Activated T-cell treated with anti-CD3 and anti-CD28 coated beads, Interleukin-2, amount 50 U/mL, for 4 hours (primary cell): Measurements from ENCODE around the gene GSTM1. TPM values are rescaled to one million over a fixed set of nuclear protein-coding genes. Genes with fewer than 3 reads are reported as not detected.
"Not testable (repeated sequence)": the region's sequence is repeated elsewhere in the genome, so short reads cannot be mapped to it uniquely, and the experiment has no call there.

ENCODE experiments used
- ATAC-seq, 2 donors: fragments of 200-7000 bp; cut with Tn5 transposase; one replicate each; pipeline ENCODE4 v1.10.0; 2021
- DNase-seq: peaks from one replicate; pipeline ENCODE4 v3.0.0-alpha.2; 2020
- H3K27me3 Mint-ChIP-seq: one replicate; pipeline ENCODE4 v1.8.0; 2021; ENCODE audit warnings: low read depth, mixed read lengths
- H3K36me3 Mint-ChIP-seq: one replicate; pipeline ENCODE4 v1.8.0; 2022; ENCODE audit warnings: mixed read lengths; ENCODE audit not compliant: insufficient read depth
- H3K4me1 Mint-ChIP-seq: one replicate; pipeline ENCODE4 v1.8.0; 2021; ENCODE audit warnings: low read depth, mixed read lengths
- H3K4me3 Mint-ChIP-seq: one replicate; pipeline ENCODE4 v1.8.0; 2021; ENCODE audit warnings: mild to moderate bottlenecking, moderate library complexity, mixed read lengths
- H3K9me3 Mint-ChIP-seq: one replicate; pipeline ENCODE4 v1.8.0; 2021; ENCODE audit warnings: mixed read lengths
- total RNA-seq, 3 donors: library from RNA; stranded (reverse); gene quantifications; one replicate each; pipeline ENCODE4 v1.2.1, GENCODE V29; 2021

Gene GSTM1
- total RNA-seq, 3 donors from 2014 or later = 30.4 to 60.0 TPM; not detected in 1

DNA sequence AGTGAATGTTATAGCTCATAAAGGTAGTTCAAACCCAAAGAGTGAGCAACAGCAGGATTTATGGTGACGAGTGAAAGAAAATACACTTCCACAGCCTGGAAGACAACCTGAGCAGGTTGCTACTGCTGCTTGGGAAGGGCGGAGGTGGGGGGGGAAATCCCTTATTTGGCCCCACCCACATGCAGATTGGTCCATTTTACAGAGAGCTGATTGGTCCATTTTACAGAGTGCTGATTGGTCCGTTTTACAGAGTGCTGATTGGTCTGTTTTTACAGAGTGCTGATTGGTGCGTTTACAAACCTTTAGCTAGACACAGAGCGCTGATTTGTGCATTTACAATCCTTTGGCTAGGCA, 17.7 kb upstream of the GSTM1 start:
- not testable (repeated sequence) for H3K36me3 Mint-ChIP-seq, H3K27me3 Mint-ChIP-seq, H3K9me3 Mint-ChIP-seq, ATAC-seq, DNase-seq
- peaks cover 27% of the 10 kb centered on the region for H3K4me1 Mint-ChIP-seq
- peak overlapping the region; percentile 17 for H3K4me3 Mint-ChIP-seq

GRCh38 chr1:109671067-109671466, 16.6 kb upstream of the GSTM1 start:
- Mint-ChIP-seq H3K4me1 (peaks cover 27% of the 10 kb centered on the region), H3K36me3 (no peaks in the 10 kb centered on the region), H3K9me3 (no peaks in the 10 kb centered on the region), H3K4me3 (no peak overlapping the region), H3K27me3 (no peaks in the 10 kb centered on the region)
- no peak for DNase-seq
- no peak for ATAC-seq

DNA sequence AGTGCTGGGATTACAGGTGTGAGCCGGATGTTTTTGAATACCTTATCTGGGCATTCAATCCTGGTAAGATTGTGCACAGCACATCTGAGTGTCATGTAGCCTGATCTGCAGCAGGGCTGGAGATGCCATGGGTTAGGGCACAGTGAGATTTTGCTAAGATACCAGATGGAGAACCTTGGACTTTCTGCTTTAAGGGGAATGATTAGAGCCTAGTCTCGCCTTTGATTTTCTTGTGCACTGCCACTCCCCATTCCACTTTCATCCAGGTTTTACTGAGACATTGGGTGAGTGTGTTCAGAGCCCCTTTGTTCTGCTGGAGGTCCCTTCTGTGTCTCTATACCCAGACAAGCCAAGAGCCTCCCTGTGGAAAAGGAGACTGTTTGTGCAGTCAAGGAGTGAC, 13.8 kb upstream of the GSTM1 start:
- ATAC-seq, H3K36me3 Mint-ChIP-seq, DNase-seq, H3K27me3 Mint-ChIP-seq, H3K9me3 Mint-ChIP-seq, H3K4me3 Mint-ChIP-seq: not testable (repeated sequence)
- H3K4me1 Mint-ChIP-seq = peaks cover 13% of the 10 kb centered on the region

- not testable (repeated sequence) for DNase-seq, H3K9me3 Mint-ChIP-seq, H3K36me3 Mint-ChIP-seq, ATAC-seq, H3K27me3 Mint-ChIP-seq, H3K4me3 Mint-ChIP-seq, H3K4me1 Mint-ChIP-seq
Observed at GRCh38 chr1:109676683-109677381, 10.8 kb upstream of the GSTM1 start.

- ATAC-seq (no peak), DNase-seq (no peak)
- Mint-ChIP-seq H3K4me1 (no peaks in the 10 kb centered on the region), H3K9me3 (no peaks in the 10 kb centered on the region), H3K4me3 (no peak overlapping the region), H3K27me3 (no peaks in the 10 kb centered on the region), H3K36me3 (no peaks in the 10 kb centered on the region)
Observed at GRCh38 chr1:109677459-109677858, 10.2 kb upstream of the GSTM1 start.

DNA sequence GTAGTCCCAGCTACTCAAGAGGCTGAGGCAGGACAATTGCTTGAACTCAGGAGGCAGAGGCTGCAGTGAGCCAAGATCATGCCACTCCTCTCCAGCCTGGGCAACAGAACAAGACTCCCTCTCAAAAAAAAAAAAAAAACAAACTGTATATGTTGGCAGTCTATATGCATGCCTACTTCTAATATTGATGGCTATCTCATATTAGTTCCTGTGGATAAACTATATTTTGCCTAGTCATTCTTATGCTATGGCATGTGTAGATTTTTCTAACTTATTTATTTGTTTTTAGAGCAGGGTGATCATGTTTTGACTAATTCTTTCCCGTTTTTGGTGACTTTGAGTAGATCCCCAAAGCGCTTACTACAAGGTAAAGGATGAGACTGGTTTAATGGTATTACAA, 9.0 kb upstream of the GSTM1 start:
- not testable (repeated sequence) for H3K4me3 Mint-ChIP-seq, DNase-seq, H3K9me3 Mint-ChIP-seq, ATAC-seq, H3K36me3 Mint-ChIP-seq, H3K27me3 Mint-ChIP-seq, H3K4me1 Mint-ChIP-seq

DNA sequence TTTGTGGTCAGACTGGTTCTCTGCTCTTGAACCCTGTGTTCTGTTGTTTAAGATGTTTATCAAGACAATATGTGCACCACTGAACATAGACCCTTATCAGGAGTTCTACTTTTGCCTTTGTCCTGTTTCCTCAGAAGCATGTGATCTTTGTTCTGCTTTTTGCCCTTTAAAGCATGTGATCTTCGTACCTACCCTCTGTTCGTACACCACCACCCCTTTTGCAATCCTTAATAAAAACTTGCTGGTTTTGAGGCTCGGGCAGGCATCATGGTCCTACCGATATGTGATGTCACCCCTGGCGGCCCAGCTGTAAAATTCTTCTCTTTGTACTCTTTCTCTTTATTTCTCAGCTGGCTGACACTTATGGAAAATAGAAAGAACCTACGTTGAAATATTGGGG, 2.8 kb upstream of the GSTM1 start:
- H3K4me1 Mint-ChIP-seq, H3K27me3 Mint-ChIP-seq, H3K9me3 Mint-ChIP-seq, H3K36me3 Mint-ChIP-seq, ATAC-seq, DNase-seq, H3K4me3 Mint-ChIP-seq: not testable (repeated sequence)

DNA sequence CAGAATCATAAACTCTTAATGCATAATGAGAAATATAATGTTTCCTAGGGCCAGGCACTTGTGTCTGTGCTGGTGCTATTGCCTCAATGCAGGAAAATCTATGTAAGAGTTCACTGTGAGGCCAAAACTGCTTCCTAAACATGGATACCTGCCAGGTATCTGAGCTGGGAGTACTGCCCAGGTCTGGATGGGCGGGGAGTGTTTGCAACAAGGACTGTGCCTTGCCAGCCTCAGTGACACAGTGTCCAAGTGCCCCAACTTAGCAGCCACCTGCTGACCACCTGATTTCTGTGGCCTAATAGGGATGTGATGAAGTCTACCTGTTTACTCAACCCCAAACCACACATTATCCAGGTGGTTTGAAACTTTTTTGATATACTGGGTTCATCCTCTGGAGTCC, 2.2 kb upstream of the GSTM1 start:
- H3K36me3 Mint-ChIP-seq = not testable (repeated sequence)

GRCh38 chr1:109685890-109686289, 1.7 kb upstream of the GSTM1 start:
- not testable (repeated sequence) for H3K4me1 Mint-ChIP-seq, H3K4me3 Mint-ChIP-seq, H3K36me3 Mint-ChIP-seq, H3K27me3 Mint-ChIP-seq, ATAC-seq, DNase-seq, H3K9me3 Mint-ChIP-seq

More for the DNA sequence above, 2.2 kb upstream of the GSTM1 start:
- not testable (repeated sequence) for H3K9me3 Mint-ChIP-seq, ATAC-seq, H3K4me3 Mint-ChIP-seq, H3K27me3 Mint-ChIP-seq, H3K4me1 Mint-ChIP-seq, DNase-seq

DNA sequence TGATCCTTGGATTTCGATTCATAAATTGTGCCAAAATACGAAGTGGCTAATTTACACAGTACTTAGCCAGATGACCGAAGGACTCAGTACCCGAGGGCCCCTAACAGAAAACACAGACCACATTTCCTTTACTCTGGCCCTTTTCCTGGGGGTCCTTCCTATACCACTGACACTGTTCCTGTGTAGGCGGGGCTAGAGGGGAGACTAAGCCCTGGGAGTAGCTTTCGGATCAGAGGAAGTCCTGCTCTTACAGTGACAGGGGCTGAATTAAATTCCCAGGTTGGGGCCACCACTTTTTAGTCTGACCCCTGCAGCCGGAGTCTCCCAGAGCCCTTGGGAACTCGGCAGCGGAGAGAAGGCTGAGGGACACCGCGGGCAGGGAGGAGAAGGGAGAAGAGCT, 508 bp upstream of the GSTM1 start:
- peak in 1 of 2 donors; percentile 6 for ATAC-seq
- not testable (repeated sequence) for H3K27me3 Mint-ChIP-seq, H3K9me3 Mint-ChIP-seq

GRCh38 chr1:109689844-109690405, 2.3 kb downstream of the GSTM1 start:
- H3K4me3 Mint-ChIP-seq = no peak overlapping the region
- ATAC-seq = no peak
- DNase-seq = no peak
- H3K36me3 Mint-ChIP-seq = peaks cover 2% of the 10 kb centered on the region
- peaks cover 5% of the 10 kb centered on the region for H3K4me1 Mint-ChIP-seq
- peaks cover 2% of the 10 kb centered on the region for H3K9me3 Mint-ChIP-seq
- no peaks in the 10 kb centered on the region for H3K27me3 Mint-ChIP-seq

More for the DNA sequence above, 508 bp upstream of the GSTM1 start:
- DNase-seq, H3K4me1 Mint-ChIP-seq, H3K36me3 Mint-ChIP-seq: not testable (repeated sequence)
- peak overlapping the region; percentile 83 for H3K4me3 Mint-ChIP-seq

- ATAC-seq = no peak
- no peak for DNase-seq
- Mint-ChIP-seq H3K9me3 (no peaks in the 10 kb centered on the region), H3K4me1 (peaks cover 5% of the 10 kb centered on the region), H3K4me3 (no peak overlapping the region), H3K27me3 (no peaks in the 10 kb centered on the region), H3K36me3 (peaks cover 2% of the 10 kb centered on the region)
Observed at GRCh38 chr1:109691759-109692158, 4.1 kb downstream of the GSTM1 start.

GRCh38 chr1:109694400-109694799, 6.8 kb downstream of the GSTM1 start:
- H3K36me3 Mint-ChIP-seq, H3K9me3 Mint-ChIP-seq: not testable (repeated sequence)

GRCh38 chr1:109695138-109695537, 7.5 kb downstream of the GSTM1 start:
- H3K36me3 Mint-ChIP-seq, H3K27me3 Mint-ChIP-seq, ATAC-seq: not testable (repeated sequence)

More at GRCh38 chr1:109694400-109694799, 6.8 kb downstream of the GSTM1 start:
- not testable (repeated sequence) for H3K27me3 Mint-ChIP-seq, H3K4me1 Mint-ChIP-seq, H3K4me3 Mint-ChIP-seq, ATAC-seq, DNase-seq

GRCh38 chr1:109697066-109697465, 9.4 kb downstream of the GSTM1 start:
- Mint-ChIP-seq H3K9me3 (no peaks in the 10 kb centered on the region), H3K36me3 (no peaks in the 10 kb centered on the region), H3K4me1 (no peaks in the 10 kb centered on the region), H3K27me3 (no peaks in the 10 kb centered on the region), H3K4me3 (no peak overlapping the region)
- DNase-seq (no peak), ATAC-seq (no peak)

More at GRCh38 chr1:109695138-109695537, 7.5 kb downstream of the GSTM1 start:
- not testable (repeated sequence) for H3K4me1 Mint-ChIP-seq, H3K9me3 Mint-ChIP-seq, DNase-seq, H3K4me3 Mint-ChIP-seq
